ENCODE measurements around the gene MYCBP2. TPM values are rescaled to one million over a fixed set of nuclear protein-coding genes. Genes with fewer than 3 reads are reported as not detected.

The MYCBP2 gene
- total and polyA plus RNA-seq, 3 donors from 2014 or later = 69.8 to 195 (median 188) TPM

- H3K4me3 ChIP-seq = no peak overlapping the region
- H3K4me1 ChIP-seq = peaks cover 13% of the 10 kb centered on the region
- TF ChIP-seq POLR2A (IDR thresholded peaks at IDR 0.05) (no peak), CTCF (IDR thresholded peaks at IDR 0.05) (no peak)
- no peaks in the 10 kb centered on the region for H3K36me3 ChIP-seq (ENCODE audit: low read depth, missing control alignments)
- no peaks in the 10 kb centered on the region for H3K9me3 ChIP-seq
- no peaks in the 10 kb centered on the region for H3K27me3 ChIP-seq
- 84 to 96% methylated on average over 1 of the region's 1 CpG for WGBS, 2 donors
- DNase-seq = no peak
- intact Hi-C loops (cut with DNase I; ENCODE audit: low total_unique reads) = no loop called here
- no peak overlapping the region for H3K27ac ChIP-seq
Observed at GRCh38 chr13:77062097-77062496, 264.8 kb downstream of the MYCBP2 start.

GRCh38 chr13:77061362-77061761 is 265.5 kb downstream of the MYCBP2 start:
- no peak for DNase-seq
- no peak for TF ChIP-seq POLR2A (IDR thresholded peaks at IDR 0.05)
- TF ChIP-seq CTCF (IDR thresholded peaks at IDR 0.05) = no peak
- intact Hi-C loops (cut with DNase I; ENCODE audit: low total_unique reads) = no loop called here
- Histone ChIP-seq H3K36me3 (ENCODE audit: low read depth, missing control alignments) (no peaks in the 10 kb centered on the region), H3K4me3 (no peak overlapping the region), H3K9me3 (no peaks in the 10 kb centered on the region), H3K4me1 (peaks cover 12% of the 10 kb centered on the region), H3K27me3 (no peaks in the 10 kb centered on the region), H3K27ac (no peak overlapping the region)
- 57 to 85% methylated on average over 2 of the region's 2 CpGs for WGBS, 2 donors

- no peak for TF ChIP-seq POLR2A (IDR thresholded peaks at IDR 0.05)
- TF ChIP-seq CTCF (IDR thresholded peaks at IDR 0.05) = no peak
- H3K36me3 ChIP-seq (ENCODE audit: low read depth, missing control alignments) = no peaks in the 10 kb centered on the region
- H3K4me1 ChIP-seq = no peaks in the 10 kb centered on the region
- DNase-seq = no peak
- H3K9me3 ChIP-seq = no peaks in the 10 kb centered on the region
- no peak overlapping the region for H3K27ac ChIP-seq
- H3K4me3 ChIP-seq = no peak overlapping the region
- no peaks in the 10 kb centered on the region for H3K27me3 ChIP-seq
- 92 to 93% methylated on average over 3 of the region's 3 CpGs for WGBS, 2 donors
- intact Hi-C loops (cut with DNase I; ENCODE audit: low total_unique reads) = no loop called here
Observed at GRCh38 chr13:77056886-77057285, 270.0 kb downstream of the MYCBP2 start.

- intact Hi-C loops (cut with DNase I; ENCODE audit: low total_unique reads) = no loop called here
- Histone ChIP-seq H3K27me3 (no peaks in the 10 kb centered on the region), H3K9me3 (no peaks in the 10 kb centered on the region), H3K4me1 (no peaks in the 10 kb centered on the region), H3K27ac (no peak overlapping the region), H3K36me3 (ENCODE audit: low read depth, missing control alignments) (no peaks in the 10 kb centered on the region), H3K4me3 (no peak overlapping the region)
- no peak for DNase-seq
- WGBS, 2 donors = 62 to 73% methylated on average over 3 of the region's 3 CpGs
- TF ChIP-seq POLR2A (IDR thresholded peaks at IDR 0.05) (no peak), CTCF (IDR thresholded peaks at IDR 0.05) (no peak)
Observed at GRCh38 chr13:77056382-77056781, 270.5 kb downstream of the MYCBP2 start.

GRCh38 chr13:77055158-77055557 is 271.7 kb downstream of the MYCBP2 start:
- TF ChIP-seq POLR2A (IDR thresholded peaks at IDR 0.05) = no peak
- no peak for TF ChIP-seq CTCF (IDR thresholded peaks at IDR 0.05)
- intact Hi-C loops (cut with DNase I; ENCODE audit: low total_unique reads) = no loop called here
- WGBS, 2 donors = 68 to 82% methylated on average over 2 of the region's 2 CpGs
- DNase-seq = no peak
- Histone ChIP-seq H3K9me3 (no peaks in the 10 kb centered on the region), H3K4me3 (no peak overlapping the region), H3K36me3 (ENCODE audit: low read depth, missing control alignments) (no peaks in the 10 kb centered on the region), H3K27ac (no peak overlapping the region), H3K27me3 (no peaks in the 10 kb centered on the region), H3K4me1 (no peaks in the 10 kb centered on the region)
